AG10803 (cell line): Measurements from ENCODE around the gene EGR1.
A peak's percentile ranks its signal among the peaks of the same experiment; 100 is the strongest.
"Not testable (repeated sequence)": the region's sequence is repeated elsewhere in the genome, so short reads cannot be mapped to it uniquely, and the experiment has no call there.

Experiments
- DNase-seq: peaks from one replicate; pipeline ENCODE4 v3.0.0; 2010; ENCODE audit warnings: low read depth
- H3K4me3 ChIP-seq: 2 replicates; pipeline ENCODE4 v1.5.1; 2011; ENCODE audit warnings: mild to moderate bottlenecking, low read length, control low read depth
- TF ChIP-seq, protein P1 (sequence below): conservative IDR thresholded peaks from 2 replicates; pipeline ENCODE4 v1.5.1; 2011; ENCODE audit warnings: mild to moderate bottlenecking, low read length, control low read depth, inconsistent platforms

Gene EGR1

DNA sequence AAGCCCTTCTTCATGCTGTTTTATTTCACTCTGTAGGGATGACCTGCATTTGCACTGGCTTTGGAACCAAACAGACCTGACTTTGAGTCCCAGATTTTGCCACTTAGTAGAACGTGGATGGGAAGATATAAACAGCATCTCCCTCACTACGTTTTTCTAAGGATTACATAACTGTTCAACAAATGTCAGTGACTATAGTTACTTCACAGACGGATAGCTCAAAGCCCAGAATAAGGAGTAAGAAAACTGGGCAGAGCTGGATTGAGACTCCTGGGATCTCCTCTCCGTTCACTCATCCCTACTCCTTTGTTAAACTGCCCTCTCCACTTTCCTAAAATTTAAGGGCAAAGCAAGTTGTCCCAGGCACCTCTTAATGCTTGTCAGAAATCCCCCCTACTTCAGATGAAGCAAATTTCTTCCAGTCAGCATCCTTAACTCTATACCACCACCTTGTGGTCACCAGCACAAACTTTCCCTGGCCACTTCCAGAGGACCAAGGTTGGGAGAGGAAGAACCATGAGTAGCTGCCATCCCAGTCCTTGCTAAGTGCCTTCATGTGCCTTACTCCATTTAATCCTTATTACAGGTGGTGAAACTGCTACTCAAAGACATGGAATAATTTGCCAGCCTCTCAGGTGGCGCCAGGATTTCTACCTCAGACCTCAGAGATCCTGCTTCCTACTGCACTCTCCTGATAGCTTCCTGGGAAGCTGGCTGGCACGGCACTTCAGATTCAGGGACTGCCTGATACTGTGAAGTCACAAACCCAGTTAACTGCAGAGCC, 38.4 kb downstream of the EGR1 start:
- H3K4me3 ChIP-seq, result no peak overlapping the region

DNA sequence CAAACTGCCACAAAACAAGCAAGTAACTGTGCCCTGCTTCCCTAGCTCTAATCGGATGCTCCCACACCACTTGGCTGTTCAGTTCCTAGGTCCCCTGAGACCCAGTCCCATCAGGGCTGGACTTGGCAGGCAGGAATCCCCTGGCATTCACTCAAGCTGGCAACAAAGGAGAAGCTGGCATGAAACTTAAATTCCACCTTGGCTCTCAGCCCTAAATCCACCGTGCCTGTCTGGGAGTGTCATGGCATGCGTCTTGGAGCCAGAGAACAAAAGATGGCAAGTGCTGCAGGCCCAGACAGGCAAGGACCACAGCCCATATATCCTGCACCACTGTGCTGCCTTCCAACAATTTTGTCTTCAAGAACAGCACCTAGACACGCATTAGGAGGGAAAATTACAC, 39.5 kb downstream of the EGR1 start:
- peak; percentile 64 for DNase-seq

More for the DNA sequence above, 38.4 kb downstream of the EGR1 start:
- peak; percentile 71 for DNase-seq
- TF ChIP-seq, protein P1, sequence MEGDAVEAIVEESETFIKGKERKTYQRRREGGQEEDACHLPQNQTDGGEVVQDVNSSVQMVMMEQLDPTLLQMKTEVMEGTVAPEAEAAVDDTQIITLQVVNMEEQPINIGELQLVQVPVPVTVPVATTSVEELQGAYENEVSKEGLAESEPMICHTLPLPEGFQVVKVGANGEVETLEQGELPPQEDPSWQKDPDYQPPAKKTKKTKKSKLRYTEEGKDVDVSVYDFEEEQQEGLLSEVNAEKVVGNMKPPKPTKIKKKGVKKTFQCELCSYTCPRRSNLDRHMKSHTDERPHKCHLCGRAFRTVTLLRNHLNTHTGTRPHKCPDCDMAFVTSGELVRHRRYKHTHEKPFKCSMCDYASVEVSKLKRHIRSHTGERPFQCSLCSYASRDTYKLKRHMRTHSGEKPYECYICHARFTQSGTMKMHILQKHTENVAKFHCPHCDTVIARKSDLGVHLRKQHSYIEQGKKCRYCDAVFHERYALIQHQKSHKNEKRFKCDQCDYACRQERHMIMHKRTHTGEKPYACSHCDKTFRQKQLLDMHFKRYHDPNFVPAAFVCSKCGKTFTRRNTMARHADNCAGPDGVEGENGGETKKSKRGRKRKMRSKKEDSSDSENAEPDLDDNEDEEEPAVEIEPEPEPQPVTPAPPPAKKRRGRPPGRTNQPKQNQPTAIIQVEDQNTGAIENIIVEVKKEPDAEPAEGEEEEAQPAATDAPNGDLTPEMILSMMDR, result peak; percentile 92

DNA sequence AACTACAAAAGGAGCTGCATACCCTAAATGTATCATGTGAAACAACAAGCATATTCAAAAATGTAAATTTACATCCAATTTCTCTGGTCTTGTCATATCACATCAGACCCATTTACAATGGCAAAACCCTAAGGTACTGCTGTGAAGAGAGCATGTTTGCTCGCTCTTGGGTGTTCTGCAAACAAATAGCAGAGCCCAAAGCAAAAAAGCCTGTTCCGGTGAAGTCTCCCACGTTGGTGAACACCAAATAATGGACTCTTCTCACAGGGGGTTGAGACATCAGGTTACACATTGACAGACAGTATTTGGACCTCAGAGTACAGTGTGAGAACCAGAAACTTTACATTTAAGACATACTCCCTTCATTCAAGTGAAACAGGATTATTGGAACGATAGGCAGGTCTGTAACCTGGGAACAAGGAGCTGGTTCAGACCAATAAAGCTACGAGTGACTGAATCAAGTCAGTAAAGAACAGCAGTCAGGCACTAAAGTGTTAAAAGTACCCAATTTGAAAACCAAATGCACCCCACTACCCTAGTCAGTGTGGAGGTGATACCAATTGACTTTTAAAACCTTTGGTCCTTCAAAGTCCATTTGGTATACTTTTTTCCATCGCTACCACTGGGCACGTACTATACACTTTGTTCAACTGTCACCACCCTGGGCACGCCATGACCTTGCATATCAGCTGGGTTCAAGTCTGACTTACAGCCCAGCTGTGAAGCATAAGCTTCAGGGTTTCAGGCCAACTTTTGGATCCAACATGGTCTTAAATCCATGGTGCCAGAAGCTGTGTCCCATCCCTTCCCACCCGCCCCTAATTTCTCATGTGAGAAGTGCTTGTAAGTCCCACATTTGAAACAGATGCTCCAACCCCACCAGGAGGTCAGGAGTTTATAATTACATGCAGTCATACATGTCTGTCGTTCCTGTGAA, 41.4 kb downstream of the EGR1 start:
- DNase-seq, result peak; percentile 78
- TF ChIP-seq, protein P1, result no peak

More for the DNA sequence above, 39.5 kb downstream of the EGR1 start:
- TF ChIP-seq, protein P1, result no peak
- no peak overlapping the region for H3K4me3 ChIP-seq

DNA sequence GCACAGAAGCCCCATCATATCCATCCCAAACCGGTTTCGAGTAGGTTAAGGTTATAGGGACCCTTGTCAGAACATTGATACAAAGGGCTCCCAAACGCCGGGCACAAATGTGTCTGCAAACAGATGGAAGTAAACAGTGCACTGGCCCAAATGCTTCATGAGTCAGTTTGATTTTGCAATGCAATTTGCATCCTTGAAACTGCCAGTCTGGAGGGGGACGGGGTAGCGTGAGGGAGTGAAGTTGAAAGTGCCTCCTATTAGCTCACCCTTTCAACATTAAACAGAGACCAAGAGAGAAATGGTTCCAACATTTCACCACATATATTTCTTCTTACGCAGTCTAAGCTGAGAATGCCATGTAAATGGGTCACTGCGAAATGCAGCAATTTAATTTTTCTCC, 42.2 kb downstream of the EGR1 start:
- H3K4me3 ChIP-seq, result not testable (repeated sequence)
- peak; percentile 97 for DNase-seq

More for the DNA sequence above, 41.4 kb downstream of the EGR1 start:
- no peak overlapping the region for H3K4me3 ChIP-seq

DNA sequence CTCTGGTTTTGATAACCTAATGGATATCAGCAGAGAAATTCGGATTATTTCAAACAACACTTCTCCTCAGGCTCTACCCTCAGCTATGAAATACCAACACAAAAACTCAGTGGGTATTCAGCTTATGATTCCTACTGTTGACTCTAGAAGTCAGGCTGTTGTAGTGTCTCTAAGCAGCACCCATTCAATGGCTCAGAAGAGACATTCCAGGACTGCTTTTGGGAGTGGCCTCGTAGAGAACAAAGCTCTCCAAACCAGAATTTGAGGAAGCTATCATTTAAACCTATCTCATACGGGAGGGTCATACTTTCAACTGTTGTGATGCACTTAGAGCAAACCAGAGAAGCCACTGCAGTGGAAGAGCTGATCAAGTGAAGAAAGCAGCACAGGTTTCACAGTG, 43.7 kb downstream of the EGR1 start:
- peak; percentile 76 for DNase-seq
- H3K4me3 ChIP-seq, result no peak overlapping the region
- TF ChIP-seq, protein P1, result no peak

DNA sequence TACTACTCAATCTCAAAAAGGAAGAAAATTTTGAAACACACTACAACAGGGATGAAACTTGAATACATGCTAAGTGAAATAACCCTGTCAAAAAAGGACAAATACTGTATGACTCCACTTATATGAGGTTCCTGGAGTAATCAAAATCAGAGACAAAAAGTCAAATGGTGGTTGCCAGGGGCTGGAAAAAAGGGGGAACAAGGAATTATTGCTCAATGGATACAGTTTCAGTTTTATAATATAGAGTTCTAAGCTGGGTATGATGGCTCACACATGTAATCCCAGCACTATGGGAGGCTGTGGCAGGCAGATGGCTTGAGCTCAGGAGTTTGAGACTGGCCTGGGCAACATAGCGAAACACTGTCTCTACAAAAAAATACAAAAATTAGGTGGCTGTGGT, 48.7 kb downstream of the EGR1 start:
- no peak overlapping the region for H3K4me3 ChIP-seq
- TF ChIP-seq, protein P1, result no peak
- DNase-seq, result no peak

DNA sequence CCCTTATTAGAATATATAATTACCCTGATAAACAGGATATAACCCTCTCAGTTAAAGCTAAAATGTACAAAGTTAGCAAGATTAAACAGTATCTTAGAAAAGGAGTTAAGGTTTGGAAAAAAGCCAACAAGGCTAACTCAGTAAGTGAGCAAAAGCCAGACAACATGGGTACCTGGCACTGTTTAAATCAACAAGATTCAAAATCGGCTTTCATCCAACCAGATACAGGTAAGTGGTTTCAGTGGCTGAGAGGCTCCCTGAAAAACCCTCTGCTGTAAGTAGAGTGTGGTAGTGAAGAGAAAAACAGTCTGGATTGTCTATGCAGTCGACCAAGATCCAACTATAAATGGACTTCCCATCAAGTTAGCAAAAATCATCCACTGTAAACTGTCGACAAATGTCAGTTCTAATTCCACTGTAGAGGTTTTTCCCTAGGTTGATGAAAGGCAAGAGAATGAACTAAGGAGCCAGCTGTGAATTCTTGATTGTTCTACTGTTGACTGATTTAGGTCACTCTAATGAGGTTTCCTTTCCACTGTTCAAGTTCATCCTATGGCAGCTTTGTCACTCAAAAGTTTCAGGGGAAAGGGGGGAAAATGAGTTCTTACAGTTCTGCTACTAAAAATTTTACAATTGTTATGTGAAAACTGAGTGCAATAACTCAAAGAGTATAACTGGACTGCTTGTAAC, 50.4 kb downstream of the EGR1 start:
- no peak for DNase-seq
- no peak overlapping the region for H3K4me3 ChIP-seq
- TF ChIP-seq, protein P1, result no peak
